WTC11 (cell line): ENCODE results near the gene ZNF440. TPM values are rescaled to one million over a fixed set of nuclear protein-coding genes. Genes with fewer than 3 reads are reported as not detected.
"Not testable (repeated sequence)": the region's sequence is repeated elsewhere in the genome, so short reads cannot be mapped to it uniquely, and the experiment has no call there.

Experiments
- ATAC-seq: fragments of 200-7000 bp; cut with Tn5 transposase; 2 replicates; pipeline ENCODE4 v1.10.0; 2021; ENCODE audit warnings: mild to moderate bottlenecking, moderate library complexity
- CTCF ChIA-PET: fragments of 300-600 bp; sonication (Branson Sonifier 250); formaldehyde crosslinking; loops from one replicate; lab custom pipeline; 2021; ENCODE audit warnings: antibody characterized with exemption; lab: Charles Lee
- POLR2A ChIA-PET: fragments of 350-600 bp; sonication (Branson Sonifier 250); formaldehyde crosslinking; loops from one replicate; lab custom pipeline; 2021; ENCODE audit warnings: antibody characterized with exemption; lab: Charles Lee
- DNase-seq: peaks from one replicate; pipeline ENCODE4 v3.0.0; 2021; ENCODE audit warnings: low spot score
- H3K27ac Mint-ChIP-seq: 2 replicates; pipeline ENCODE4 v1.8.0; 2021; ENCODE audit warnings: mixed read lengths
- H3K27me3 Mint-ChIP-seq: 2 replicates; pipeline ENCODE4 v1.8.0; 2021; ENCODE audit warnings: low read depth, mild to moderate bottlenecking, moderate library complexity, mixed read lengths
- H3K36me3 Mint-ChIP-seq: 2 replicates; pipeline ENCODE4 v1.8.0; 2021; ENCODE audit warnings: mixed read lengths
- H3K4me1 Mint-ChIP-seq: 2 replicates; pipeline ENCODE4 v1.8.0; 2022; ENCODE audit warnings: mixed read lengths
- H3K4me3 Mint-ChIP-seq: 2 replicates; pipeline ENCODE4 v1.8.0; 2021; ENCODE audit warnings: mild to moderate bottlenecking, moderate library complexity, mixed read lengths
- H3K9me3 Mint-ChIP-seq: 2 replicates; pipeline ENCODE4 v1.8.0; 2021; ENCODE audit warnings: mixed read lengths
- ARID4B ChIP-seq: sonication (generic); formaldehyde crosslinking; IDR thresholded peaks from 2 replicates; pipeline ENCODE4 v1.8.0; 2023; ENCODE audit warnings: missing genetic modification reagents, mild to moderate bottlenecking, borderline replicate concordance
- ATF1 ChIP-seq: sonication (generic); formaldehyde crosslinking; IDR thresholded peaks from 2 replicates; pipeline ENCODE4 v1.8.1; 2023; ENCODE audit warnings: mild to moderate bottlenecking, moderate library complexity, missing genetic modification reagents
- CTCF ChIP-seq: fragments of 200-600 bp; IDR thresholded peaks from 2 replicates; pipeline ENCODE4 v1.8.0; 2022; ENCODE audit warnings: antibody characterized with exemption
- HMGXB4 ChIP-seq: sonication (generic); formaldehyde crosslinking; IDR thresholded peaks from 2 replicates; pipeline ENCODE4 v1.8.1; 2023; ENCODE audit warnings: mild to moderate bottlenecking, moderate library complexity, missing genetic modification reagents
- KAT7 ChIP-seq: sonication (generic); formaldehyde crosslinking; IDR thresholded peaks from 2 replicates; pipeline ENCODE4 v1.8.1; 2023; ENCODE audit warnings: missing genetic modification reagents, mild to moderate bottlenecking, borderline replicate concordance
- MLX ChIP-seq: sonication (generic); formaldehyde crosslinking; IDR thresholded peaks from 2 replicates; pipeline ENCODE4 v1.8.1; 2023; ENCODE audit warnings: mild to moderate bottlenecking, missing genetic modification reagents, moderate library complexity
- NR1H2 ChIP-seq: sonication (generic); formaldehyde crosslinking; IDR thresholded peaks from 2 replicates; pipeline ENCODE4 v1.9.0; 2021; ENCODE audit warnings: mild to moderate bottlenecking, moderate library complexity, missing genetic modification reagents
- ZNF232 ChIP-seq: sonication (generic); formaldehyde crosslinking; IDR thresholded peaks from 2 replicates; pipeline ENCODE4 v1.8.0; 2022; ENCODE audit warnings: mild to moderate bottlenecking, missing genetic modification reagents
- ZNF396 ChIP-seq: fragments of 250-450 bp; sonication (Bioruptor Pico); IDR thresholded peaks from 2 replicates; pipeline ENCODE4 v1.8.0; 2021; ENCODE audit warnings: mild to moderate bottlenecking, moderate library complexity, borderline replicate concordance
- total RNA-seq: library from RNA; stranded (reverse); gene quantifications from 3 replicates; pipeline ENCODE4 v1.2.3, GENCODE V29; 2021
- TF ChIP-seq, protein P1 (sequence below): fragments of 250-450 bp; sonication (Bioruptor Pico); IDR thresholded peaks from 2 replicates; pipeline ENCODE4 v1.9.0; 2021; ENCODE audit warnings: mild to moderate bottlenecking
- TF ChIP-seq, protein P2 (sequence below): fragments of 250-450 bp; sonication (Bioruptor Pico); IDR thresholded peaks from 2 replicates; pipeline ENCODE4 v1.8.0; 2021; ENCODE audit warnings: mild to moderate bottlenecking
- TF ChIP-seq, protein P3 (sequence below): sonication (generic); formaldehyde crosslinking; IDR thresholded peaks from 2 replicates; pipeline ENCODE4 v1.8.1; 2023; ENCODE audit warnings: mild to moderate bottlenecking, missing genetic modification reagents, moderate library complexity

Gene ZNF440
- total RNA-seq, 1 experiment from 2014 or later: 16.4 TPM

DNA sequence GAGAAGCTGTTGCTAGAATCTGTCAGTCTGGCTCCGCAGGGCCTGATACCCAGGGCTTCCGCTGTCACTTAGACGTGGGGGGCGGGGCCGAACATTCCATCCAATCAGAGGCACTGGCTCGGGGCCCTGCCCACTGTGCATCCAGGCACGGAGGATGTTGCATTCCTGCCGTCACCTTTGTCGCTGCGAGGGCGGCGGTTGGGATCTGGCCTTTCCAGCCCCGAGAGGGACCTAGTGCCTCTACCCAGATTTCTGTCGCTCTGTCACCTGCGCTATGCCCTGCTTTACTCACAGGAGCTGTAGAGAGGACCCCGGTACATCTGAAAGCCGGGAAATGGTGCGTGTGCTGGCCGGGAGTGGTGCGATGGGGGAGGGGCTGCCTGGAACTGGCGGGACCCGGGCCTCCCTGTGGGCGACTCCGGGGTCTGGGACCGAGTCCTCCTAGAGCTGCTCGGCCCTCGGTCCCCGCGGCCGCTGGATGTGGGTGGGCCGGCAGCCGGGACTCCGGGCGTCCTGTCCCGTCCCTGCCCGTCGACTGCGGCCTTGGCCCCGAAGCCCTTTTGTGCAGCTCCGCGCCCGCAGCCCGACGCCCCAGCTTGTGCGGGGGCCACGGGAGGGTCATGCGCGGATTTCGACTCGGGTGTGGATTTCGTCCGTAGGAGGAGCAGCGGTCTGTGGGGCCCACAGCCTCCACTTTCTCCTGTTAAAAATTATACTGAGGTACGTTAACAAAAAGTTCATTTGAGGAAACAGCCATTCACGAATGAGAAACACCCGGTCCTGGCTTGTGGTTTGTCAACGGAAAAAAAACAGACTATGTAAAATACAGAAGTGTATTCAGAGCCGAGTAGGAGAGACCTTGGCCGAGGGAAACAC is 34.8 kb downstream of the ZNF440 start, which contains the start of gene ZNF439 (continued):
- TF ChIP-seq, protein P1, sequence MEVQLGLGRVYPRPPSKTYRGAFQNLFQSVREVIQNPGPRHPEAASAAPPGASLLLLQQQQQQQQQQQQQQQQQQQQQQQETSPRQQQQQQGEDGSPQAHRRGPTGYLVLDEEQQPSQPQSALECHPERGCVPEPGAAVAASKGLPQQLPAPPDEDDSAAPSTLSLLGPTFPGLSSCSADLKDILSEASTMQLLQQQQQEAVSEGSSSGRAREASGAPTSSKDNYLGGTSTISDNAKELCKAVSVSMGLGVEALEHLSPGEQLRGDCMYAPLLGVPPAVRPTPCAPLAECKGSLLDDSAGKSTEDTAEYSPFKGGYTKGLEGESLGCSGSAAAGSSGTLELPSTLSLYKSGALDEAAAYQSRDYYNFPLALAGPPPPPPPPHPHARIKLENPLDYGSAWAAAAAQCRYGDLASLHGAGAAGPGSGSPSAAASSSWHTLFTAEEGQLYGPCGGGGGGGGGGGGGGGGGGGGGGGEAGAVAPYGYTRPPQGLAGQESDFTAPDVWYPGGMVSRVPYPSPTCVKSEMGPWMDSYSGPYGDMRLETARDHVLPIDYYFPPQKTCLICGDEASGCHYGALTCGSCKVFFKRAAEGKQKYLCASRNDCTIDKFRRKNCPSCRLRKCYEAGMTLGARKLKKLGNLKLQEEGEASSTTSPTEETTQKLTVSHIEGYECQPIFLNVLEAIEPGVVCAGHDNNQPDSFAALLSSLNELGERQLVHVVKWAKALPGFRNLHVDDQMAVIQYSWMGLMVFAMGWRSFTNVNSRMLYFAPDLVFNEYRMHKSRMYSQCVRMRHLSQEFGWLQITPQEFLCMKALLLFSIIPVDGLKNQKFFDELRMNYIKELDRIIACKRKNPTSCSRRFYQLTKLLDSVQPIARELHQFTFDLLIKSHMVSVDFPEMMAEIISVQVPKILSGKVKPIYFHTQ (CRISPR knock-in tag): no peak
- TF ChIP-seq, protein P2, sequence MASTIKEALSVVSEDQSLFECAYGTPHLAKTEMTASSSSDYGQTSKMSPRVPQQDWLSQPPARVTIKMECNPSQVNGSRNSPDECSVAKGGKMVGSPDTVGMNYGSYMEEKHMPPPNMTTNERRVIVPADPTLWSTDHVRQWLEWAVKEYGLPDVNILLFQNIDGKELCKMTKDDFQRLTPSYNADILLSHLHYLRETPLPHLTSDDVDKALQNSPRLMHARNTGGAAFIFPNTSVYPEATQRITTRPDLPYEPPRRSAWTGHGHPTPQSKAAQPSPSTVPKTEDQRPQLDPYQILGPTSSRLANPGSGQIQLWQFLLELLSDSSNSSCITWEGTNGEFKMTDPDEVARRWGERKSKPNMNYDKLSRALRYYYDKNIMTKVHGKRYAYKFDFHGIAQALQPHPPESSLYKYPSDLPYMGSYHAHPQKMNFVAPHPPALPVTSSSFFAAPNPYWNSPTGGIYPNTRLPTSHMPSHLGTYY (CRISPR knock-in tag): no peak
- TF ChIP-seq HMGXB4 (CRISPR knock-in tag) (peak; percentile 65; the same call in 1 of the 2 replicates), NR1H2 (CRISPR knock-in tag) (no peak), MLX (CRISPR knock-in tag) (no peak), CTCF (no peak), ZNF396 (no peak), KAT7 (CRISPR knock-in tag) (no peak), ZNF232 (CRISPR knock-in tag) (peak; percentile 77; the same call in 1 of the 2 replicates), ATF1 (no peak), ARID4B (CRISPR knock-in tag) (peak; percentile 87; the same call in 1 of the 2 replicates)
- TF ChIP-seq, protein P3, sequence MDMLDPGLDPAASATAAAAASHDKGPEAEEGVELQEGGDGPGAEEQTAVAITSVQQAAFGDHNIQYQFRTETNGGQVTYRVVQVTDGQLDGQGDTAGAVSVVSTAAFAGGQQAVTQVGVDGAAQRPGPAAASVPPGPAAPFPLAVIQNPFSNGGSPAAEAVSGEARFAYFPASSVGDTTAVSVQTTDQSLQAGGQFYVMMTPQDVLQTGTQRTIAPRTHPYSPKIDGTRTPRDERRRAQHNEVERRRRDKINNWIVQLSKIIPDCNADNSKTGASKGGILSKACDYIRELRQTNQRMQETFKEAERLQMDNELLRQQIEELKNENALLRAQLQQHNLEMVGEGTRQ (CRISPR knock-in tag): no peak

- peaks cover 16% of the 10 kb centered on the region for H3K9me3 Mint-ChIP-seq
- CTCF ChIA-PET, DNase-seq, H3K27ac Mint-ChIP-seq, H3K4me3 Mint-ChIP-seq, POLR2A ChIA-PET, ATAC-seq: not testable (repeated sequence)
- H3K27me3 Mint-ChIP-seq: peaks cover 20% of the 10 kb centered on the region
- peaks cover 24% of the 10 kb centered on the region for H3K36me3 Mint-ChIP-seq
- peaks cover 24% of the 10 kb centered on the region for H3K4me1 Mint-ChIP-seq
Measured at GRCh38 chr19:11850289-11850688, 36.2 kb downstream of the ZNF440 start.
